Chondrocyte (in vitro differentiated cells): Measurements from ENCODE around the gene IL17D. TPM values are rescaled to one million over a fixed set of nuclear protein-coding genes. Genes with fewer than 3 reads are reported as not detected.

Source experiments
- DNase-seq: peaks from one replicate; pipeline ENCODE4 v3.0.0; 2021; ENCODE audit warnings: mixed read lengths, low spot score
- H3K27ac Mint-ChIP-seq: one replicate; pipeline ENCODE4 v1.8.0; 2021; ENCODE audit warnings: mild to moderate bottlenecking, moderate library complexity, mixed read lengths; ENCODE audit not compliant: unreplicated experiment
- H3K27me3 Mint-ChIP-seq: 2 replicates; pipeline ENCODE4 v1.8.0; 2021; ENCODE audit warnings: low read depth, mixed read lengths
- H3K36me3 Mint-ChIP-seq: 2 replicates; pipeline ENCODE4 v1.8.0; 2021; ENCODE audit warnings: low read depth, mixed read lengths
- H3K4me1 Mint-ChIP-seq: 2 replicates; pipeline ENCODE4 v1.8.0; 2021; ENCODE audit warnings: low read depth, mild to moderate bottlenecking, mixed read lengths
- H3K4me3 Mint-ChIP-seq: one replicate; pipeline ENCODE4 v1.8.0; 2021; ENCODE audit warnings: mild to moderate bottlenecking, moderate library complexity, mixed read lengths; ENCODE audit not compliant: unreplicated experiment
- H3K9me3 Mint-ChIP-seq: 2 replicates; pipeline ENCODE4 v1.8.0; 2021; ENCODE audit warnings: low read depth, mixed read lengths
- CTCF ChIP-seq: fragments of 200-600 bp; sonication (generic); IDR thresholded peaks from 2 replicates; pipeline ENCODE4 v1.5.0; 2021; ENCODE audit warnings: antibody characterized with exemption, mild to moderate bottlenecking, moderate library complexity
- total RNA-seq: library from RNA; stranded (reverse); gene quantifications from 3 replicates; pipeline ENCODE4 v1.2.1, GENCODE V29; 2021

The IL17D gene
- total RNA-seq, 1 donor from 2014 or later, result 12.1 TPM

GRCh38 chr13:20689291-20689690 lies 14.2 kb upstream of the IL17D start:
- DNase-seq, result no peak
- peaks cover 14% of the 10 kb centered on the region for H3K4me1 Mint-ChIP-seq
- H3K36me3 Mint-ChIP-seq, result no peaks in the 10 kb centered on the region
- no peak for TF ChIP-seq CTCF
- H3K27ac Mint-ChIP-seq, result no peak overlapping the region
- no peaks in the 10 kb centered on the region for H3K27me3 Mint-ChIP-seq
- H3K9me3 Mint-ChIP-seq, result no peaks in the 10 kb centered on the region
- no peak overlapping the region for H3K4me3 Mint-ChIP-seq

- Mint-ChIP-seq H3K4me3 (no peak overlapping the region), H3K27me3 (no peaks in the 10 kb centered on the region), H3K9me3 (no peaks in the 10 kb centered on the region), H3K36me3 (no peaks in the 10 kb centered on the region), H3K27ac (no peak overlapping the region), H3K4me1 (peaks cover 10% of the 10 kb centered on the region)
- no peak for DNase-seq
- TF ChIP-seq CTCF, result no peak
Observed at GRCh38 chr13:20691616-20692015, 11.9 kb upstream of the IL17D start.

GRCh38 chr13:20696073-20696472 lies 7.4 kb upstream of the IL17D start:
- TF ChIP-seq CTCF, result no peak
- H3K9me3 Mint-ChIP-seq, result no peaks in the 10 kb centered on the region
- no peak for DNase-seq
- H3K27ac Mint-ChIP-seq, result no peak overlapping the region
- H3K4me1 Mint-ChIP-seq, result no peaks in the 10 kb centered on the region
- no peaks in the 10 kb centered on the region for H3K27me3 Mint-ChIP-seq
- peaks cover 2% of the 10 kb centered on the region for H3K36me3 Mint-ChIP-seq
- H3K4me3 Mint-ChIP-seq, result no peak overlapping the region

- Mint-ChIP-seq H3K4me1 (peaks cover 11% of the 10 kb centered on the region), H3K27ac (no peak overlapping the region), H3K4me3 (no peak overlapping the region), H3K27me3 (no peaks in the 10 kb centered on the region), H3K36me3 (peaks cover 2% of the 10 kb centered on the region), H3K9me3 (no peaks in the 10 kb centered on the region)
- no peak for DNase-seq
- no peak for TF ChIP-seq CTCF
Observed at GRCh38 chr13:20699715-20700114, 3.8 kb upstream of the IL17D start.

- no peak for TF ChIP-seq CTCF
- no peak overlapping the region for H3K4me3 Mint-ChIP-seq
- H3K27me3 Mint-ChIP-seq, result no peaks in the 10 kb centered on the region
- peaks cover 11% of the 10 kb centered on the region for H3K4me1 Mint-ChIP-seq
- H3K27ac Mint-ChIP-seq, result no peak overlapping the region
- H3K36me3 Mint-ChIP-seq, result peaks cover 2% of the 10 kb centered on the region
- no peak for DNase-seq
- H3K9me3 Mint-ChIP-seq, result no peaks in the 10 kb centered on the region
Observed at GRCh38 chr13:20700288-20700687, 3.2 kb upstream of the IL17D start.
